GM19452 (cell line): ENCODE data around the gene TIA1.
A peak's percentile ranks its signal among the peaks of the same experiment; 100 is the strongest.
"Not testable (repeated sequence)": the region's sequence is repeated elsewhere in the genome, so short reads cannot be mapped to it uniquely, and the experiment has no call there.

ENCODE experiments used
- ATAC-seq: cut with Tn5 transposase; IDR thresholded peaks from one replicate; pipeline ENCODE4 v1.9.1; 2021; ENCODE audit not compliant: unreplicated experiment

TIA1 gene

DNA sequence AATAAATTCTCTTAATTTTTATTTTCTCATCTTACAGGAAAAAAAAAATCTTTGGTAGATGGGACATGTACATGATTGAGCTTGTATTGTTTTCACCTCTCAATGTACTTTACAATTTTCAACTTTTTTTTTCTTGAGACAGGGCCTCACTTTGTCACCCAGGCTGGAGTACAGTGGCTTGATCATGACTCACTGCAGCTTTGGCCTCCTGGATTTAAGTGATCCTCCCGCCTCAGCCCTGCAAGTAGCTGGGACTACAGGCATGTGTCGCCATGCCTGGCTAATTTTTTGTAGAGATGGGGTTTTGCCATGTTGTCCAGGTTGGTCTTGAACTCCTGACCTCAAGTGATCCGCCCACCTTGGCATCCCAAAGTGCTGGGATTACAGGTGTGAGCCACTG lies 25.1 kb downstream of the TIA1 start:
- ATAC-seq, result not testable (repeated sequence)

DNA sequence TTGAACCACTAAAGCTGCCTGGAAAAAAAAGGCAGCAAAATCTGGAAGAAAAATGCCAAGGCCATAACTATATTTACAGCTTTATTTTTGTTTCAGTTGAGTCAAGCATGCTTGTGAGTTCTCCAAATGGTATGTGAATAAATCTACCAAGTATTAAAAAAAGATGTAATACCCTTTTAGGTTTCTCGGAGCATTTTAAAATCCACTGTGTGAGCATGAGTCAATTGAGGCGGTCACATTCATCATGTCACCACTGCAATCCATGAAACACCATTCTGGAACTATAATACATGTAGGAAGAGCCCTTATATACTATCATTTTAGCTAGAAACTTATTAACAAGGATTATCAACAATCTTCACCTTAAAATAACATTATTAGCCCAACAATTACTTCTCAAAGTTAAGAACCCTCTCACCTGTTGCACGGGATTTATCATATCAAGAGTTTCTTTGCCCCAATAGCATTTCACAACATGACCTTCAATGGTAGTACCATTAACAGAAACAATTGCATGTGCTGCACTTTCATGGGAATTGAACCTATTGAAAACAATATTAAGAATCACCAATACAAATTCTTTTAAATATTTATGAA lies 33.4 kb downstream of the TIA1 start:
- no peak for ATAC-seq

DNA sequence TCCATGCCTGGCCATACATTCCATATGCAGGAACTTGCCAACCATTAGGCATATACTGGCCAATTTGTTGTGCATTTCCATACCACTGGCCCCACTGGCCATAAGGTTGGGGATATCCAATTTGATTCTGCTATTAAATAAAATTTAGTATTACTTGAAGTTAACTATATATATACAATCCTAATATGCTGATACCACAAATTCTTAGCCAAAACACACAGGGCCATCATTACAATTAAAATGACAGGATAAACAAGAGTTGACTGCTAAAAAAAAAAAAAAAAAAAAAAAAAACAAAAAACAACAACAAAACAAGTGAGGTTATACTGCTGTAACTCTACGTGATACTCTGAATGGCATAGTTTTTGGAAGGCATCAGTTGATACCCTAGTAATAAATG lies 34.1 kb downstream of the TIA1 start:
- ATAC-seq, result no peak

DNA sequence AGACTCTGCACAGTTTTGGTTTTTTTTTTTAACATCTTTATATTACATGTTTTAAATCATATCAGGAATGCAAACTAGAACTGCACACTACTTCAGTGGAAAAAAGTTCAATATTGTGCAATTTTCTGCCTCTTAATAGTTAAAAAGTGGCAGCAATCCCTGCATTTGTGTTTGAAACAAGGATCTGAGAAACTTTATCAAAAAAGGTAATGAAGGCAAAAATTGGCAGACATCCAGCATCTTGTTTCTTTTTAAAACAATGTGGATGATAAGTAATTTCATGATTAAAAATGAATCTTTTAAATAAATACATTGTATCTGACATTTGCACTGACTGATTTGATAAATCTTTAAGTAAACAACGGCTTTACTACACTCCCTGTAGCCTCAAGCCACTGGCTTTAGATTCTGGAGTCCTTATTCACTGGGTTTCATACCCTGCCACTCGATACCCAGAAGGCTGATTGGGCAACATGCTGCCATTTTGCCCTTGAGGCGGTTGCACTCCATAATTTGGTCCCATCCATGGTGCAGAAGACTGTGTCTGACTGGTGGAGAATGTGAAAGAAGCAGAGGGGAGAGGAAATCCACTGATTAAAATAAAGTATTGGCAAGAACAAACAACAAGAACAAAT lies 36.0 kb downstream of the TIA1 start:
- ATAC-seq, result no peak

DNA sequence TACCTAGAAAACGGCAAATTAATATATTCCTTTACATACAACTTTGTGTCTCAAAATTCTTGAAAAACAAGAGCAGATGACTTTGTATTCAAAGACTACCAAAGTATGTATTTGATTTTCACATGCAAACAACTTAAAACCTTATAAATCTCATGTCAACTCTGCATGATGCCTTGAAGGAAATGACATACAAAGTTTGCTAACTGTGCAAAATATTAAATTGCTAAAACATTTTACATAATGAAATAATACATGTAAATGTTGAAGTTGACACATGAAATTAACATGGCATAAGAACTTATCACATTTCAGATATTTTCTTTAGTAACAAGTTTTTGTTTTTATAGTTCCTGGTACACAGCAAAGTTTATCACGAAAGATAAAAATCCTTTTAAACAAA lies 36.8 kb downstream of the TIA1 start:
- ATAC-seq, result no peak

DNA sequence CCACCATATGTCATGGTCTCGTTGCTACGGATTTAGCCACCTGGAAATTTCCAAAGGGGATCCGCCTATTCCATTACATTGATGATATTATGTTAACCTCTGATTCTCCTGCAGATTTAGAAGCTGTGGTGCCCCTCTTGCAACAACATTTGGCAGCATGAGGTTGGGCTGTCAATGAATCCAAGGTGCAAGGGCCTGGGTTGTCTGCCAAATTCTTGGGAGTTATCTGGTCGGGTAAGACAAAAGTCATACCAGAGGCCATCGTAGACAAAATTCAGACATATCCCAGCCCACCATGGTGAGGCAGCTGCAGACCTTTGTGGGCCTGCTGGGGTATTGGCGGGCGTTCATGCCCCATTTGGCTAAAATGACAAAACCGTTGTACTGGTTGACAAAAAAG lies 44.0 kb downstream of the TIA1 start:
- ATAC-seq, result no peak

- ATAC-seq, result no peak
Measured at GRCh38 chr2:70203086-70203485, 45.3 kb downstream of the TIA1 start.

DNA sequence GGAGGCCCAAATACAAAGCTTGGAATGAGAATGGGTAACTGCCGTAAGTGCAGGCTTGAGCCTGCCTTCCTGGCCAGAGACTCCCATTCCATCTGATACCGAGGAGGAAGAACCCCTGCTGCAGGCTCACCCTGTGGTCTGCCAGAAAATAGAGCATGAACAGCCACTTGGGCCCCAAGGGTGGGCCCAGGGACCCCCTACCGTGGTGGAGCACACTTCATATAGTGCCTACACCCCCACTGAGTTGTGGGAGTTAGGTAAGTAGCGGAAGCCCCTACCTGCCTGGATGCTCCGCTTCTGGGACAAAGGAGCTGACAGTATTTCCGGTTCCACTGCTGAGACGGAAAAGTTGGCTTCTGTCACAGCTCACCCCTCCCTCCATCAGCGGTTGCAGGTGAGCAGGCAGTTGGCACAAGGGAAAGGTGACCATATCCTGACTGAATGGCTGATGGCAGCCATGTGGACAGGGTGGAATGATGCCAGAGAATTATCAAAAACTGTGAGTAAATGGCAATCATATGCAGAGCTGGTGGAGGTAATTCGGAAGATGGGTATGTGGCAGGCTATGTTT lies 46.1 kb downstream of the TIA1 start:
- ATAC-seq, result no peak

DNA sequence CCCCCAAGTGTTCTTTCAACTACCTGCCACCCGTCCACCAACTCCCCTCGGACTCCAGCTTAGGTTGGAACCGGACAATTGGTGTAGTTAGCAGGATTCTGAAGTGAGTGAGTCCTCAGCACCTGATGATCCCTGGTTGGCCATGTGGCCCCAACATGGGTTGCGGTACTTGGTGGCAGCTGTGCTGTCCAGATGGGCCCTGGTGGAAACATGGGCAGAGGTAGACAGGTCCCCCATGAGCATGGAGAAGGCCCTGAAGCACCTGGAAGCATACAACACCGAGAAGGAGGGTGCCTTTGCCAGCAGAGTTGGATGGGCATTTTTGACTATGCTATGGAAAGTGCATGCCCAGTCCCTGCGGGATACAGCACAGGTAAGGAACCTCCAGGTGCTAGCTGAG lies 46.6 kb downstream of the TIA1 start:
- ATAC-seq, result no peak

DNA sequence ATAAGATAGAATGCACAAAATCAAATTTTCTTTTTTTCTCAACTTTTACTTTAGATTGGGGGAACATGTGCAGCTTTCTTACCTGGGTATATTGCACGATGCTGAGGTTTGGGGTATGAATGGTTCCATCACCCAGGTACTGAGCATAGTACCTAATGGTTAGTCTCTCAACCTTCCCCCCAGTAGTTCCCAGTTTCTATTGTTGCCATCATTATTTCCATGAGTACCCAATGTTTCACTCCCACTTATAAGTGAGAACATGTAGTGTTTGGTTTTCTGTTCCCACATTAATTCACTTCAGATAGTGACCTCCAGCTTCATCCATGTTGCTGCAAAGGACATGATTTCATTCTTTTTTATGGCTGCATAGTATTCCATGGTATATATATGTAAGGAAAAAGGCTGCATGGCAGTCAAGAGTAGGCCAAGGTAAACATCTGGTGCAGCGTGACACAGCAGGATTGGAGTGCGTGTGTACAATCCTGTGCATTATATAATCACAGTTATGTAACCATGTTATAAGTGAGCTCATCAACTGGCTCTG lies 47.1 kb downstream of the TIA1 start:
- ATAC-seq, result no peak

DNA sequence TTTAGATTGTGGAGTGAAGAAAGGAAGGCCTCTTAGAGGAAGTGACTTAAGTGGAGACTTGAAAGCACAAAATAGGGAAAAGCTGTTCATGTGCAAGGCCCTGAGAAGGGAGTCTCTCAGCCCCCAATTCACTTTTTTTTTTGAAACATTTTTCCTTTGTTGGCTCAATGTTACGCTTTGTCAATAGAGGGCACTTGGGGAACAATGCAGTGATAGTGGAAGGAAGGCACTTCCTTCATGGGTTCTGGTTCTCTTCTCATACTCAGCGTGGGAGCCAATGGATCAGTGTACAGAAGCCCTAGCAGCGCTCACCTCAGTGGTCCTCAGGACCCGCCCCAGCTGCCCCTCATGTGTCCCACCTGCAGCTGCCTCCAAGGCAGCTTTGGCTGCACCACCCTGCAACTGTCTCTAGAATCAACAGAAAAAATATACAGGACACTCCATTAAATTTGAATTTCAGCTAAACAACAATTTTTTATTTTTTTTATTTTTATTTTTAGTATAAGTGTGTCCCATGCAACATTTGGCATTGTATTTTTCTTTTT lies 49.0 kb downstream of the TIA1 start:
- ATAC-seq, result no peak

GRCh38 chr2:70192516-70192915 lies 55.9 kb downstream of the TIA1 start:
- ATAC-seq, result no peak

GRCh38 chr2:70191244-70191735 lies 57.1 kb downstream of the TIA1 start:
- no peak for ATAC-seq

DNA sequence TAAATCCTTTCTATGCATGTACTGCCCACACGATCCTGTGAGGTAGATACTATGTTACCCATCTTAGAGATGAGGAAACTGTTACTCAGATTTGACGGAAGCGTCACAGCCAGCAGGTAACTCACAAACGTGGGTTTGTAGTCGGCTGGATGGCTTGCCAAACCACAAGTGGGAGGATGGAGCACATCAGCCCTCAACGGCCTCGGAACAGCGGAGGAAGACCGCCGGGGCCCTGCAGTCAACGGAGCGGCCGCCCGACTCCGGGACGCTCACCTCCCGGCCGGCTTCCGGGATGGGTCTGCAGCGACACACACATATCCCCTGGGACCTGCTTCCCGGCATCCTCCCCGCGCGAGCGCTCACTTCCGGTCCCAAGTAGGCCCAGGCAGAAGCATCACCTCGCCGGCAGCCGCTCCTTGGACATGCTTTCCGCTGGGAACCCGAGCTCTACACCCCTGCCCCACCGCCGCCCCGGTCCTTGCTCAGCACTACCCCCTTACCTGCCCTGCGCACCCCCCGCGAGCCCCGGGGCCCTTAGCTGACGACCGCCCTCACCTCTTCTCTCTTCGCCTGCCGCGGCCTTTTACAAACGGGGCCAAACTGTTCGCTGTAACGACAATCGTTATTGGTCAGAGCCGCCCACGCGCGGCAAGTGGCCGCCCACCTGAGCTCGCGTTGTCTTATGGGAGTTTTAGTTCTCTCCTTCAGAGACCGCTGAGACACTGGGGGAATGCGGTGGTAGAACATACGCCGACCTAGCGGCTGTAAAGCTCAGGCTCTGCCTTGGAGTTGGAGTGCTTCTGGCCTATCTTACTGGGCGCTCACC lies 57.8 kb downstream of the TIA1 start, which contains the start of gene C2orf42:
Gene C2orf42, minus strand, starts transcription at position 602 of the 826 bp plus-strand sequence. CDS start 9,034 bp downstream, outside the sequence.
- ATAC-seq, result peak; percentile 82

DNA sequence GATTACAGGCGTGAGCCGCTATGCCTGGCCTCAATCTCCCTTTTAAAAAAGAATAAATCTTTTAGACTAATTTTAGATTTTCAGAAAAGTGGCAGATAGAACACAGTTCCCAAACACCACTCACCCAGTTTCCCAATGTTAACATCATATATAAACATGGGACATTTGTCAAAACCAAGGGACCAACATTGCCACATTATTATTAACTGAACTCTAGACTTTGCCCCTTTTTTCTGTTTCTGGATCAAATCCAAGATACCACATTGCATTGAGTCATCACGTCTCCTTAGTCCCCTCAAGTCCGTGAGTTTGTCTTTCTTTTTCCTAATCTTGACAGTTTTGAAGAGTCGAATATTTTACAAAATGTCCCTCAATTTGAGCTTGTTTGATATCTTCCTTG lies 60.0 kb downstream of the TIA1 start:
- ATAC-seq, result no peak

GRCh38 chr2:70187170-70187569 lies 61.3 kb downstream of the TIA1 start:
- ATAC-seq, result not testable (repeated sequence)

GRCh38 chr2:70182689-70183088 lies 65.7 kb downstream of the TIA1 start:
- ATAC-seq, result no peak

- peak; percentile 72 for ATAC-seq
Measured at GRCh38 chr2:70181363-70181956, 67.0 kb downstream of the TIA1 start.

DNA sequence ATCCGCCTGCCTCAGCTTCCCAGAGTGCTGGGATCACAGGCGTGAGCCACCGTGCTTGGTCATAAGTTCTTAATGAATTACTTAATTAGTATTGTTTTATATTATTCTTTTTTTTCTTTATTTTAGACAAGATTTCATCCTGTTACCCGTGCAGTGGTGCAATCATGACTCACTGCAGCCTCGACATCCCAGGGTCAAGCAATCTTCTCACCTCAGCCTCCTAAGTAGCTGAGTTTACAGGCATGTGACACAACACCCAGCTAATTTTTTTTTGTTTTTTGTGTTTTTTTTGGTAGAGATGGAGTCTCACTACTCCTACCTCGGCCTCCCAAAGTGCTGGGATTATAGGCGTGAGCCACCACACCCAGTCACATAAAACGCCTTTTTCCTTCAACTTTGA lies 74.9 kb downstream of the TIA1 start:
- no peak for ATAC-seq

DNA sequence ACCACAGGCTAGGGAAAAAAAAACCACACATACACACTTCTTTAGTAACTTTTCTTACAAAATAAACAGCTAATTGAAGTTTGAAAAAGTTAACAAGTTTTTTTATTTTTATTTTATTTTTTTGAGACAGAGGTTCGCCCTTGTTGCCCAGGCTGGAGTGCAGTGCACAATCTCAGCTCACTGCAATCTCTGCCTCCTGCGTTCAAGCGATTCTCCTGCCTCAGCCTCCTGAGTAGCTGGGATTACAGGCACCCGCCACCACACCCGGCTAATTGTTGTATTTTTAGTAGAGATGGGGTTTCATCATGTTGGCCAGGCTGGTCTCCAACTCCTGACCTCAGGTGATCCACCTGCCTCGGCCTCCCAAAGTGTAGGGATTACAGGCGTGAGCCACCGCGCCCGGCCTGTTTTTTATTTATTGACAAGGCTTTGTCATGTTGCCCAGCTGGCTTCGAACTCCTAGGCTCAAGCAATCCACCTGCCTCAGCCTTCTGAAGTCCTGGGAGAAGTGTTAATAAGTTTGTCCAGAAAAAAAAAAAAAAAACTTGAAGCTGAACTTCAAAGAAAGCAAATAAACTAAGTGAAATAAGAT lies 78.7 kb downstream of the TIA1 start:
- not testable (repeated sequence) for ATAC-seq
